Measurements from ENCODE around the gene NCAN.

NCAN gene

DNA sequence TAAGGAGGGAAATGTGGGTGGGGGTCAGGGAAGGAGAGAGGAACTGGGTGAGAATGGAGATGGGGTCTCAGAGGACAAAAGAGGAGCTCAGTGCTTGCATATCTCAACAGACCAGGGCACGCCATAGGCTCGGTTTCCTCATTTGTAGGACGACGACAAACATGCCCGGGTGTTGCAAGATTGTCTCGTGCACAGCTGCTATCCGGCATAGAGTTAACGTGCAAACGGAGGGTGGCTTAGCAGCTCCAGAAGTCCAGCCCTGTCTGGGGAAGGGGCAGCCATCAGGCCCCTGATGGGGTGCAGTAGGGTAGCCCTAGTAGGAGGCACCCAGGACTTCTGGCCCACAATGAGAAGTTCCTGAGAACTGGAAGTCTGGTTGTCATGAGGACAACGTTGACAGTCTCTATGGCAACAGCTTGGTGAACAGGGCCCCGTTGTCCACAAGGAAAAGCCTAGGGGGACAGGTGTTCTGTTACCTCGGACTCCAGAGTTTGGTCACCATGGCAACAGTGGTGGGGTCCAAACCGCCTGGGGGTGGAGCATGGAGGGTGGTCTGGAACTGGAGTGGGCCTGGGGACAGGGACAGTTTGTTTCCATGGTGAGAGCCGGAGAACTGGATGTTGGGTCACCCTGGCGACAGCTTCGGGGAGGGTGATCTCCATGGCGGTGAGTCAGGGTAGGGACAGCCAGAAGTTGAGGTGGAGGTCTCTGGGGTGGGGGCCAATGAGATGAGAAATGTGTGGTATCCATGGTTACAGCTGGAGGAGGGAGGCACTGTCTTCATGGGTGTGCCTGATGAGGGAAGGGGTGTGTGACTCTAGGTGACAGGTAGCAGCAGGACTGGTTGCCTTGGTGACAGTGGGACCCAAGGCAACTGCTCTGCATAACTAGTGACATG is 44.6 kb downstream of the NCAN start:
- H3K4me3 ChIP-seq (ENCODE audit: low read depth, low read length), result no peak overlapping the region
- no peak for DNase-seq (ENCODE audit: low read depth)
- TF ChIP-seq, protein P1, sequence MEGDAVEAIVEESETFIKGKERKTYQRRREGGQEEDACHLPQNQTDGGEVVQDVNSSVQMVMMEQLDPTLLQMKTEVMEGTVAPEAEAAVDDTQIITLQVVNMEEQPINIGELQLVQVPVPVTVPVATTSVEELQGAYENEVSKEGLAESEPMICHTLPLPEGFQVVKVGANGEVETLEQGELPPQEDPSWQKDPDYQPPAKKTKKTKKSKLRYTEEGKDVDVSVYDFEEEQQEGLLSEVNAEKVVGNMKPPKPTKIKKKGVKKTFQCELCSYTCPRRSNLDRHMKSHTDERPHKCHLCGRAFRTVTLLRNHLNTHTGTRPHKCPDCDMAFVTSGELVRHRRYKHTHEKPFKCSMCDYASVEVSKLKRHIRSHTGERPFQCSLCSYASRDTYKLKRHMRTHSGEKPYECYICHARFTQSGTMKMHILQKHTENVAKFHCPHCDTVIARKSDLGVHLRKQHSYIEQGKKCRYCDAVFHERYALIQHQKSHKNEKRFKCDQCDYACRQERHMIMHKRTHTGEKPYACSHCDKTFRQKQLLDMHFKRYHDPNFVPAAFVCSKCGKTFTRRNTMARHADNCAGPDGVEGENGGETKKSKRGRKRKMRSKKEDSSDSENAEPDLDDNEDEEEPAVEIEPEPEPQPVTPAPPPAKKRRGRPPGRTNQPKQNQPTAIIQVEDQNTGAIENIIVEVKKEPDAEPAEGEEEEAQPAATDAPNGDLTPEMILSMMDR (conservative IDR thresholded peaks at IDR 0.05; ENCODE audit: low read depth, low read length), result no peak

DNA sequence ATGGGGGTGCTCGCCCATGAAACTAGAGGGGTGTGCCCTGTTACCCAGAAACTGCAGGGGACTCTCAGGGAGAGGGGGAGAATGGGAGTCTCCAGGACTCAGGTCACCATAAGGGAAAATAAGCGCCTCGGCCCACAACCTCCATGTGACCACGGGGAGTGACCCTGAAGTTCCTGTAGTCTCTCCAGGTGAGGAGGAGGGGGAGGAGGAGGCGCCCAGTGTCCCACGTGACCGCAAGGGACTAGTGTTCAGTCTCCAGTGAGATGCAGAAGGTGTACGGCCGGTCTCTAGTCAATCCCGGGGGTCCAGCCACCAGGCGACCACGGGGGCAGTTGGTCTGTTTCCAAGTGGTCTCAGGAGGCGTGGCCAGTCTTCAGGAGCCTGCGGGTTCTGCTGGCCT is 45.4 kb downstream of the NCAN start:
- TF ChIP-seq, protein P1 (conservative IDR thresholded peaks at IDR 0.05; ENCODE audit: low read depth, low read length), result no peak
- DNase-seq (ENCODE audit: low read depth), result no peak
- H3K4me3 ChIP-seq (ENCODE audit: low read depth, low read length), result no peak overlapping the region

DNA sequence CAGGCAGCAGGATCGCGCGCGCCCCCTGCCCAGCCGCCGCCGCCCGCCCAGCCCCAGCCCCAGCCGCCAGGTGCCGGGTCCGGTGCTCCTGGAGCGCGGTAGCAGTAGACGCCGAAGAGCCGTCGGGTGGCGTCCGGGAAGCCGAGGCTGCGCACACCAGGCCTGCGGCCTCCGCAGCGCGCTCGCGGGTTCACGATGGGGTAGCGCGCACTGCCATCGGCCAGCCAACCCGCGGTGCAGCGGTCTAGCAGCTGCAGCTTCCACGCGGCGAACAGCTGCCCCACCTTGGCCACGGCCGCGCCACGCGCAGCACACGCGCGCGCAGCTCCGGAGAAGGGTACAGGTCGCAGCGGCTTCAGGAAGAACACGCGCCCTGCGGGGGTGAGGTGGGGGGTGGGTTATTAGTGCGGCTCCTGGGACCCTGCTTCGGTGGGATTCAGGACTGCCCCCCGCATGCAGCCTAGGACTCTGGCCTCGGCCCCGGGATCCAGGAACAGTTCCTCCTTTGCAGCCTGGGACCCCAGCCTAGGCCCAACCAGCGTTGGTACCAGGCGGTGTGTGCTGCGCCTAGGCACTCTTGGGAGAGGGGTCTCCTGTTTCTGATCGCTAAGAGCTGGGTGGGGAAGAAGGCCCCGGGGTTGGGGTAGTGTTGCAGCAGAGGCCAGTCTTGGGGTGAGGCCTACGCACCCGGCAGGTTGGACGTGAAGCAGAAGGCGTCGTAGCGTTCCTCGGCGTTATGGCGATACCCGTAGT is 46.3 kb downstream of the NCAN start:
- TF ChIP-seq, protein P1 (conservative IDR thresholded peaks at IDR 0.05; ENCODE audit: low read depth, low read length), result no peak
- no peak for DNase-seq (ENCODE audit: low read depth)
- H3K4me3 ChIP-seq (ENCODE audit: low read depth, low read length), result no peak overlapping the region

DNA sequence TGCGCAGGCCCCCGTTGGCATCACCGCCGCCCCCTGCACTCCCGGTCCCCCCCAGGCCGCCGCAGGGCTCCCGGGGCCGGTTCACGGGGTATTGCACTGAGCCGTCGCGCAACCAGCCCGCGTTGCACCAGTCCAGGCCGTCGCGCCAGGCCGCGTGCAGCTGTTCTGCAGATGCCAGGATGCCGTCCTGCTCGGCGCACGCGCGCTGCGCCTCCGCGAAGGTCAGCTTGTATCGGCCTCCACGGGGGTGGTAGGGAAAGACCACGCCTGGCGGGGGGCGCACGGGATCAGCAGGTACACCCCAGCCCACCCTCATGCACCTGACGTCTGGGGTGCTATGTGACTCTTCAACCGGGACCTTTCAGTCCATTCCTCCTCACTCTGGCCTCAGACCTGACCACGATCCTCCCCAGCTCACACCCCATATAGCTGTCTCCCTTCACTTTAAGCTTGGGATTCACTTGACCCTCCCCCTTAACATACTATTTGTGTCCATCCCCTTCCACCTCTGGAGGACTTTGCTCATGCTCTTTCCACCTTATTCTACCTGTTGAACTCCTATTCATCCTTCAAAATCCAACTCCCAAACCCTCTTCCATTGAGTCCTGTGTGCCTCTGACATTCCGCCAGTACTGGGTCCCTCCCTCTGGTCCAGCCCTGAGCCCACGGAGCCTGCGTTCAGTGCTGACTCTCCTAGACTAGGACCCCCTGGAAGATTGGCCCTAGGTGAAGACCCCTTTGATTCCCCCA is 47.0 kb downstream of the NCAN start:
- TF ChIP-seq, protein P1 (conservative IDR thresholded peaks at IDR 0.05; ENCODE audit: low read depth, low read length), result no peak
- H3K4me3 ChIP-seq (ENCODE audit: low read depth, low read length), result no peak overlapping the region
- DNase-seq (ENCODE audit: low read depth), result no peak

DNA sequence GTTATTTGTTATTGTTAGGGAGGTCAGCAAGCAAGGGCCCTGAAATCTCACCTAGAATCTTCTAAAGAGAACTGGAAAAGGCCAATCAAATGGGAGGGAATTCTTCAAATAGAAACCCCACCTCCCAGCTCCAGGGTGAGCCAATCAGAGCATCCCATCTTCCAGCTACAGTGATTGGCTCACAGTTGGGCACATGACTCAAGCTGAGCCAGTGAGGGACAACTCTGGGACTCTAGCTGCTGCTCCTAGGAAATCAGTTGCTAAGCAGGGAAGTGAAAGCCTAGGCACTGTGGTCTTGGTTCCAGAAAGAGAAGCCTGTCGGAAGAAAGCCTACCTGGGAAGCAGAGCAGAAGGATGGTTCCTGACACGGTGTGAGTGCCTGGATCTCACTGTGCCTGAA is 48.0 kb downstream of the NCAN start:
- DNase-seq (ENCODE audit: low read depth), result peak; percentile 50
- TF ChIP-seq, protein P1 (conservative IDR thresholded peaks at IDR 0.05; ENCODE audit: low read depth, low read length), result no peak
- no peak overlapping the region for H3K4me3 ChIP-seq (ENCODE audit: low read depth, low read length)

DNA sequence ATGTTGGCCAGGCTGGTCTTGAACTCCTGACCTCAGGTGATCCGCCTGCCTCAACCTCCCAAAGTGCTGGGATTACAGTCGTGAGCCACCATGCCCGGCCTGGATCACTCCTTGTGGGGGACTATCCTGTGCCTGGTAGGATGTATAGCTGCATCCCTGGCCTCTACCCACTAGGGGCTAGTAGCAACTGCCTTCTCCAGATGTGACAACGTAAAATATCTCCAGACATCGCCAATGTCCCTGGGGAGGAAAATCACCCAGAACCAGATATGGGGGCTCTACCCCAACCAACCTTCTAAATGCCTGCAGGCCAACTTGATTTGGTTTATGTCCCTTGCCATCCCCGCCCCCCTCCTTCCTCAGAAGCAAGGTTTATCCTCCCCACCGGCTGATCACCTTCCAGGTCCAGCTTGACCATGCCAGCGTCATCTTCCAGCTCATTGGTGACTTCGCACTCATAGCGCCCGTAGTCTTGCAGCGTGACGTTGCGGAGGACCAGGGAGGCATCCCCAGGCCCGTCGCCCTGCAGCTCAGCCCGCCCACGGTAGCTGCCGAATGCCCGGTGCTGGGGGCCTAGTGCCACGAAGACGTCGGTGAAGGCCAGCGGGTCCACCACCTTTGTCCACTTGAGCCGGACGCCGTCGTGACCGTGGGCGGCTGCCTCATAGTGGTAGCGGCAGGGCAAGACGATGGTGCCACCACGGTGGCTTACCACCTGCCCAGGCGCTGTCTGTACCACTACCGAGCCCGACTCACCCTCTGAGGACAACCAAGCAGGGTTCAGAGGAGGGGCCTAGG is 48.9 kb downstream of the NCAN start:
- TF ChIP-seq, protein P1 (conservative IDR thresholded peaks at IDR 0.05; ENCODE audit: low read depth, low read length), result no peak
- no peak for DNase-seq (ENCODE audit: low read depth)
- no peak overlapping the region for H3K4me3 ChIP-seq (ENCODE audit: low read depth, low read length)

Data from choroid plexus epithelial cell (primary cell).